ENCODE measurements around the gene DNM1L. TPM values are rescaled to one million over a fixed set of nuclear protein-coding genes. Genes with fewer than 3 reads are reported as not detected.

Gene DNM1L
- total and polyA plus RNA-seq, 5 experiments from 2014 or later: 18.6 to 55.1 (median 26.4) TPM

Other genes starting within 250 kb of the DNM1L start
- 10 to 100 TPM; 18.5 to 19.2 TPM for gene YARS2, start 76.6 kb downstream of the DNM1L start, total RNA-seq
- gene YARS2, start 76.6 kb downstream of the DNM1L start, polyA plus RNA-seq: 10 to 100 TPM; 12.4 to 15.3 (median 14.5) TPM
- not detected for gene PKP2, start 217.5 kb downstream of the DNM1L start, total RNA-seq
- not detected for gene PKP2, start 217.5 kb downstream of the DNM1L start, polyA plus RNA-seq